ENCODE measurements around the gene NPPC. TPM values are rescaled to one million over a fixed set of nuclear protein-coding genes. Genes with fewer than 3 reads are reported as not detected.
"Not testable (repeated sequence)": the region's sequence is repeated elsewhere in the genome, so short reads cannot be mapped to it uniquely, and the experiment has no call there.

The NPPC gene
- total RNA-seq, 1 donor from 2014 or later: not detected

GRCh38 chr2:231886071-231886681, 40.0 kb downstream of the NPPC start:
- DNase-seq (ENCODE audit: low spot score): peak; percentile 2
- Mint-ChIP-seq H3K4me3 (ENCODE audit: unreplicated experiment) (no peak overlapping the region), H3K27ac (ENCODE audit: unreplicated experiment) (no peak overlapping the region), H3K36me3 (ENCODE audit: low read depth) (peaks cover 2% of the 10 kb centered on the region), H3K9me3 (ENCODE audit: low read depth) (peaks cover 7% of the 10 kb centered on the region), H3K4me1 (ENCODE audit: low read depth) (no peaks in the 10 kb centered on the region), H3K27me3 (ENCODE audit: low read depth) (peaks cover 59% of the 10 kb centered on the region)
- no peak for TF ChIP-seq CTCF (IDR thresholded peaks at IDR 0.05)

- H3K4me1 Mint-ChIP-seq (ENCODE audit: low read depth): no peaks in the 10 kb centered on the region
- H3K27me3 Mint-ChIP-seq (ENCODE audit: low read depth): peaks cover 54% of the 10 kb centered on the region
- no peak overlapping the region for H3K27ac Mint-ChIP-seq (ENCODE audit: unreplicated experiment)
- H3K4me3 Mint-ChIP-seq (ENCODE audit: unreplicated experiment): no peak overlapping the region
- H3K9me3 Mint-ChIP-seq (ENCODE audit: low read depth): peaks cover 7% of the 10 kb centered on the region
- no peak for TF ChIP-seq CTCF (IDR thresholded peaks at IDR 0.05)
- peak; percentile 27 for DNase-seq (ENCODE audit: low spot score)
- peaks cover 2% of the 10 kb centered on the region for H3K36me3 Mint-ChIP-seq (ENCODE audit: low read depth)
These were observed 41.6 kb downstream of the NPPC start for GRCh38 chr2:231884438-231885140.

GRCh38 chr2:231883468-231883881, 42.7 kb downstream of the NPPC start:
- DNase-seq (ENCODE audit: low spot score): peak; percentile 39

GRCh38 chr2:231882646-231883045, 43.5 kb downstream of the NPPC start:
- no peak for DNase-seq (ENCODE audit: low spot score)
- TF ChIP-seq CTCF (IDR thresholded peaks at IDR 0.05): no peak
- Mint-ChIP-seq H3K36me3 (ENCODE audit: low read depth) (peaks cover 2% of the 10 kb centered on the region), H3K27me3 (ENCODE audit: low read depth) (peaks cover 43% of the 10 kb centered on the region), H3K4me3 (ENCODE audit: unreplicated experiment) (no peak overlapping the region), H3K9me3 (ENCODE audit: low read depth) (peaks cover 7% of the 10 kb centered on the region), H3K27ac (ENCODE audit: unreplicated experiment) (no peak overlapping the region), H3K4me1 (ENCODE audit: low read depth) (no peaks in the 10 kb centered on the region)

More at GRCh38 chr2:231883468-231883881, 42.7 kb downstream of the NPPC start:
- Mint-ChIP-seq H3K27ac (ENCODE audit: unreplicated experiment) (no peak overlapping the region), H3K4me1 (ENCODE audit: low read depth) (no peaks in the 10 kb centered on the region), H3K4me3 (ENCODE audit: unreplicated experiment) (no peak overlapping the region), H3K36me3 (ENCODE audit: low read depth) (peaks cover 2% of the 10 kb centered on the region), H3K9me3 (ENCODE audit: low read depth) (peaks cover 7% of the 10 kb centered on the region), H3K27me3 (ENCODE audit: low read depth) (peaks cover 48% of the 10 kb centered on the region)
- no peak for TF ChIP-seq CTCF (IDR thresholded peaks at IDR 0.05)

GRCh38 chr2:231880371-231880770, 45.8 kb downstream of the NPPC start:
- not testable (repeated sequence) for H3K27ac Mint-ChIP-seq (ENCODE audit: unreplicated experiment); H3K4me3 Mint-ChIP-seq (ENCODE audit: unreplicated experiment); H3K9me3 Mint-ChIP-seq (ENCODE audit: low read depth); H3K36me3 Mint-ChIP-seq (ENCODE audit: low read depth); DNase-seq (ENCODE audit: low spot score); H3K4me1 Mint-ChIP-seq (ENCODE audit: low read depth)
- H3K27me3 Mint-ChIP-seq (ENCODE audit: low read depth): peaks cover 32% of the 10 kb centered on the region
